ENCODE measurements around the gene CSNK1G1.
"Not testable (repeated sequence)": the region's sequence is repeated elsewhere in the genome, so short reads cannot be mapped to it uniquely, and the experiment has no call there.

The CSNK1G1 gene

DNA sequence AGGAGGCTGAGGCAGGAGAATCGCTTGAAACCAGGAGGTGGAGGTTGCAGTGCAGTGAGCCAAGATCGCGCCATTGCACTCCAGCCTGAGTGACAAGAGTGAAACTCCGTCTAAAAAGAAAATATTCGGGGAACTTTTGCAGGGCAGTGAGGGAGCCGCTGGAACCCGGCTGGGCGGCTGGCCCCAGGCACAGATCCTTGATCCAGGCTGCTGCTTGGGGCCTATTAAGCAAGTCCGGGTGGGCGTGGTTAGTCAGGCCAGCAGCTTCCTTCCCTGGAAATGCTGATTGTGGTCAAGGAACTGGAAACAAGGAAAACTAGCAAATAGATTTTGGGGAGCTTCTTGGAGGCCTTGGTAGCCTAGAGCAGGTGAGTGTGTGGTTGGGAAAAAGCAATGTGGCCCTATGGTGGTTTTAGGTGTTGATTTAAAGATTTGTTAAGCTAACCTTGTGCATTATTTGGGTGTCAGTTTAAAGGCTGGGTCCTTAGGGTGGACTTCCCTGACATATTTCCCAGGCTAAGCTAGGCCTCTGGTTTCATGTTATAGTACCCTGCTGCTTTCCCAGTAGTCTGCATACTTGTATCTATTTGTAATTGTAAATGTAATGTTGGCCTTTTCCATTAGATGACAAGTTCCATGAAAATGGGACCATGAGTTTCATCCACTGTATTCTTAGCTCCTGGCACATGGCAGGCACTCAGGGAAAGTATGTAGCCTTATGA is 222.2 kb downstream of the CSNK1G1 start:
- DNase-seq (ENCODE audit: low spot score), result no peak

DNA sequence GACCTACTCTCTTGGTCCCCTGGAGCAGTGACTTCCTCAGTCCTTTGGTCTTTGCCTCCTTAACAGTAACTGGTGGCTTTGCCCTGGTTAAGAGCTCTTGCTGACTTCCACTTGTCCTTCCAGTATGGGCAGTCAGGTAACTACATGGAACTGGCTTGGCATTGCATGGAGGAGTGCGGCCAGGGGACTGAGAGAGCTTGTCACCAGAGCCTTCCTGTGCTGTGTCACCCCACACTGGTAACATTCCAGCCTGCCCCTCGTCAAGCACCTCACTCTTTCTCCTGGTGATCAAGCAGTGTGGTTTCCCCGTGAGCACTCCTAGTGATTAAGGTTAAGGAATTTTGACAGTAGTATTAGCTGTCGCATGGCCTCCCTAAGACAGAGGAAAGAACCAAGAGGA is 223.8 kb downstream of the CSNK1G1 start:
- no peak for DNase-seq (ENCODE audit: low spot score)

DNA sequence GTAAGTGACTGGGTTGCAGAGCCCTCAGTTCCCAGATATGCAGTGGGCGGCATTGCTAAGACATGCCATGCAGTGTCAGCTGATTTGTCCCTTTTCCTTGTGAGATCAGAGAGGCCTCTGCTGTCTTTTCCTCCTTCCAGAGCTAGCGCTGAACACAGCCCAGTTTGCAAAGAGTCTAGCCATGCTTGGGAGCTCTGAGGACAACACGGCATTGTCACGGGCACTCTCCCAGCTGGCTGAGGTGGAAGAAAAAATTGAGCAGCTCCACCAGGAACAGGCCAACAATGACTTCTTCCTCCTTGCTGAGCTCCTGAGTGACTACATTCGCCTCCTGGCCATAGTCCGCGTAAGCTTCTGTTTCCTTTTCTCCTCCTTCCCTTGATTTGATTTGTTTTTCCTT is 224.4 kb downstream of the CSNK1G1 start:
- no peak for DNase-seq (ENCODE audit: low spot score)

DNA sequence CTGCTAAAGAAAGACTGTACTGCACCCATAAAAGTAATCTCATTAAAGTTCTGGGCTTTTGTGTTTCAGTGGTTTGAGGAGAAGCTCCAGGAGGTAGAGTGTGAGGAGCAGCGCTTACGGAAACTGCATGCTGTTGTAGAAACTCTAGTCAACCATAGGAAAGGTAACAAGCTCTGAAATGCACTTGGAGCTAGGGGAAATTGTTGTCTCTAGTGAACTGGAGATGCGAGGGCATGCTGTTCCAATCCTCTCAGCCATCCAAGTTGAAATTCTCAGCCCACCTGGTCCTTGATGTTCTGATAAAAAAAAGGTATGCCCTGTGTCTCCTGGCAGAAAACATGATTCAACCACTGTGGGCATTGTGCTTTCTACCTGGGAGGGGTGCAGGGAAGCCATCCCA is 225.8 kb downstream of the CSNK1G1 start:
- no peak for DNase-seq (ENCODE audit: low spot score)

DNA sequence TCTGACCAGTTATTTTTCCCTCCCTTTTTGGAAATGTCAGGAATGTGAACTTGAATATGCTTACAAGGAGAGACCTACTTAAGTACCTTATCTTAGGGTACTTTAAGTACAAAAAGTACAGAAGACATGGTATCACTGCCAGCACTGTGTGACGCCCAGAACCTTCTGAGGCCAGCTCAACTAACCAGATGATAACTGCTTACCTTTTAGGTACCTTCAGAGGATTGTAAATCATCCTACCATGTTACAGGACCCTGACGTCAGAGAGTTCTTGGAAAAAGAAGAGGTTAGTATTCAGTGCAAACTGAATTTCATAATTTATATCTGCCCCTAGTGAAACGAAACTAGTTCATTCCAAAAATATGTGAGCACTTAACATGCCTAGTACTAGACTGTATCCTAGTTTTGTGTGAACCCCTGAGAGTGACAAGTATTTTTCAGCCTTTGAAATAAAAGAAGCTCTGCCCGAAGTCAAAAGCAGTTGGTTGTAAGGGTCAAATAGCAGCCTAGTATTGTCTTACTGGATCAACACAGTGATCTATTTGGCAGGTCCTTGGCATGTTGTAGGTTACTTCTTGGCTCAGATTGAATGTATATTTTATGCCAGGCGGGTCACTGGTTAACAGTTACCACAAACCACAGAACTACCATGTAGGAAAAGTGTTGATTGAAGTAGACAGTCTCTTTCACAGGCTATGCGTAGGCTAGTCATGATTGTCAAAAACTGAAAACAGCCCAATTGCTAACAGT is 228.3 kb downstream of the CSNK1G1 start:
- no peak for DNase-seq (ENCODE audit: low spot score)

DNA sequence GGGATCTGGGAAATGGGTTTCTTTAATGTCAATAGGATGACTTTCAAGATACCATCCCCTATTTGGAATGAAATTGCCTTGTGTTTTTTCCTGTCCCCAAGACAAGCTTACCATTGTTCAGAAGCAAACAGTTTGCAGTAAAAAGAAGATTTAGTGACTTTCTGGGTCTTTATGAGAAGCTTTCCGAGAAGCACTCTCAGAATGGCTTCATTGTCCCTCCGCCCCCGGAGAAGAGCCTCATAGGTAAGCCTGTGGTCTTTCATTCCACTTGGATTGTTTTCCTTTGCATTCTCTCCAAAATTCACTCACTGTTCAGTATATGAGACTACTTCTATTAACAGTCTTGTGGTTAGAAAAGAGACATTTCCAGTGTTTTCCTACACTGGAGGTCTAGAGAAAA is 230.0 kb downstream of the CSNK1G1 start:
- DNase-seq (ENCODE audit: low spot score), result peak; percentile 37

DNA sequence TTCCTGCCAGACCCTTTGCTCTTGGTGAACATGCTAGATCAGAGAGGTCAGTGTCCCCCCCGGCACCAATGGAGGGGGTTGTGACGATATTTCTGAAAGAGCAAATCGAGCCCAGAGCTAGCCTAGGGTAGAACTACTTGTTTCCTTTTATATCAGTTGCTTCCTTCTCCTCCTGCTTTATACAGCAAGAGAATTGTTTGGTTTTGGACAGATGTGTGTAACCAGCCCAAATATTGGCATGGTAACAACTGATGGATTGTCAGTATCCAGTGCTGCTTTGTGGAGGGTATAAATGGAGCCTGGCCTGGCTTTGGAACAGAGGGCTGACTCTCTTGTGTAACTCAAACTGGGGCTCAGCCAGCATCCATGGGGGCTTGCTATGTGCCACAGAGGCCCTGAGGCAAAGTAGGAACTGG is 233.0 kb downstream of the CSNK1G1 start:
- DNase-seq (ENCODE audit: low spot score), result peak; percentile 32

DNA sequence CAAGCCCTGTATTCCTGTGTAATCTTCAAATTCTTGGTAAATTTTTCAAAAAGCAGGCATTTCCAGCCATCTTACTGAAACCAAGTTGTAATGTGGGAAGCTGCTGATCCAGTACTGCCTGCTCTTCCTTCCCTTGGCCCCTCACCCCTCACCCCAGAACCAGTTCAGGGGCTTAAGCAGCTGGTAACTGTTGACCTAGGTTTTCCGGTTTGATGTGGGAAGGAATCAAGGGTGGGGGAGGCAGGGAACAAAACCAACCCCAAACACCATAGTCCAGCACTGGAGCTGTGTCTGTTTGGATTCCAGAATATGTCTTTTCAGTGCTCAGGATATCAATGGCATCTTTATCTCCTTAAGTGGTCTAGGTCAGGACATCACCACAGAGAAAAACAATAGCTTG is 233.5 kb downstream of the CSNK1G1 start:
- DNase-seq (ENCODE audit: low spot score), result peak; percentile 31

DNA sequence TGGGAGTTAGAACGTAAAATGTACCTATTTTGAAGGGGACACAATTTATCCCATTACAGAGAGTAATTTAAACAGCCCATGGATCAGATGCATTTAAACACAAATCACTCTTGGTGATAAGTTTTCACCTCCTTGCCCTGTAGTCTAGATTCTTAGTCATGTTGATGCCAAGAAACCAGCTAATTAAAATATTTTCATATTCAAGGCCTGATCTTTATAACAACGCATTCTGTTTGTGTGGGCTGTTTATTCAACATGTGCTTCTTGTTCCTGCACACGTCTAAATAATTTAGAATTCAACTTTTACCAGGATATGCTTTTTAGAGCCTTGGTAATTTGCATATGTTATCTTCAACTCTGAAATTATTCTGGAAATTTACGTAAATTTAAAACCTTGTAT is 234.4 kb downstream of the CSNK1G1 start:
- no peak for DNase-seq (ENCODE audit: low spot score)

DNA sequence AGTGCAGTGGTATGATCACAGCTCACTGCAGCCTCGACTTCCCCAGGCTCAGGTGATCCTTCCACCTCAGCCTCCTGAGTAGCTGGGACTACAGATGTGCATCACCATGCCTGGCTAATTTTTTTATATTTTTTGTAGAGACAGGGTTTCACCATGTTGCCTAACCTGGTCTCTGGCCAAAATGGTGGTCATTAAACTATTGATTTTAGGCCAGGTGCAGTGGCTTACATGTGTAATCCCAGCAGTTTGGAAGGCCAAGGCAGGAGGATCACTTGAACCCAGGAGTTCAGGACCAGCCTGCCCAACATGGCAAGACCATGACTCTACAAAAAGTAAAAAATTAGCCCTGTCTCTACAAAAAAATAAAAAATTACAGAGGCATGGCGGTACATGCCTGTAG is 235.7 kb downstream of the CSNK1G1 start:
- not testable (repeated sequence) for DNase-seq (ENCODE audit: low spot score)

DNA sequence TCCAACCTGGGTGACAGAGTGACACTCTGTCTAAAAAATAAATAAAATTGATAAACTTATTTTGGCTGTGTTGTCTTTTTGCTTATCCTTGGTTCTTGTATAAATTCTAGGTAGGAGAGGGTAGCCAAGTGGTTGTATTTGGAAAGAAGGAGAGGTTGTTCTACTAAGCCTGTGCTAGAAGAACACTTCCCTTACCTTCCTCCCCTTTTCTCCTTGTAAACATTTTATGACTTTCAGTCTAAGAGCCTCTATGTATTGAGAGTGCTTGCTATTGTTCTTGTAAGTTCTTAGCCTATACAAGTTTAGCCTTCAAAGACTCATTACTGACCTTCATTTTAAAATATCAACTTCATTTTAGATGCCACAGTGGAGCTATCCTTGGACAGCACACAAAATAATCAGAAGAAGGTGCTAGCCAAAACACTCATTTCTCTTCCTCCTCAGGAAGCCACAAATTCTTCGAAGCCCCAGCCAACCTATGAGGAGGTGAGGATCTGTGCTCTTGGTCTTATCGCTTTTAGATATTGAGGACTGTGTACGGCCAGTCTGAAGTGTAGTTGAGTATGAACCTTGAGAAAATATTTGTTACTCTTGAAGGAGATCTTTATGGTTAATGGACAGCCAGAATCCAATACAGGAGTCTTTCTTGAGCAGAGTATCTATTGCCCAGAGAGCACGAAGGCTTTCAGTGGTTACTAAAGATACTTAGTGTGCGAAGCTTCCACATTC is 238.1 kb downstream of the CSNK1G1 start:
- no peak for DNase-seq (ENCODE audit: low spot score)

All from COLO829 (cell line).